OCI-LY3 (cell line): ENCODE measurements around the gene SEPTIN1.
"Not testable (repeated sequence)": the region's sequence is repeated elsewhere in the genome, so short reads cannot be mapped to it uniquely, and the experiment has no call there.

Experiments
- H2AFZ ChIP-seq: fragments of 200-600, 300-600 bp; shearing (Covaris generic); 2 replicates; pipeline ENCODE4 v1.6.0; 2014; ENCODE audit warnings: antibody characterized with exemption, low read depth, low read length
- H3K27ac ChIP-seq: fragments of 200-600, 300-600 bp; sonication (generic); 2 replicates; pipeline ENCODE4 v1.5.1; 2014; ENCODE audit warnings: mild to moderate bottlenecking, low read length, moderate library complexity, mixed read lengths
- H3K27me3 ChIP-seq: fragments of 200-600, 300-600 bp; sonication (generic); 2 replicates; pipeline ENCODE4 v1.6.1; 2014; ENCODE audit warnings: low read depth, low read length, mixed read lengths
- H3K36me3 ChIP-seq: fragments of 200-600, 300-600 bp; sonication (generic); replicated peaks from 2 replicates; pipeline ENCODE3; 2014; ENCODE audit warnings: low read depth, low read length, mixed read lengths
- H3K4me1 ChIP-seq: fragments of 300-600, 200-600 bp; sonication (generic); 2 replicates; pipeline ENCODE4 v1.6.1; 2014; ENCODE audit warnings: low read length, mixed read lengths
- H3K4me2 ChIP-seq: fragments of 200-600, 300-600 bp; sonication (generic); 2 replicates; pipeline ENCODE4 v1.6.1; 2014; ENCODE audit warnings: low read length, mixed read lengths
- H3K4me3 ChIP-seq: fragments of 300-600, 200-600 bp; sonication (generic); 2 replicates; pipeline ENCODE4 v1.5.1; 2014; ENCODE audit warnings: antibody characterized with exemption, mild to moderate bottlenecking, low read length, moderate library complexity
- H3K79me2 ChIP-seq: fragments of 300-600, 200-600 bp; shearing (Covaris generic); 2 replicates; pipeline ENCODE4 v1.6.1; 2014; ENCODE audit warnings: mild to moderate bottlenecking, low read length, mixed read lengths
- H3K9ac ChIP-seq: fragments of 300-600, 200-600 bp; shearing (Covaris generic); 2 replicates; pipeline ENCODE4 v1.6.0; 2014; ENCODE audit warnings: mild to moderate bottlenecking, low read length, moderate library complexity
- H3K9me3 ChIP-seq: fragments of 200-600, 300-600 bp; shearing (Covaris generic); 2 replicates; pipeline ENCODE4 v1.6.1; 2014; ENCODE audit warnings: low read length, mixed read lengths; ENCODE audit not compliant: insufficient read depth
- H4K20me1 ChIP-seq: fragments of 200-600, 300-600 bp; sonication (generic); 2 replicates; pipeline ENCODE4 v1.6.1; 2016; ENCODE audit warnings: low read length, mixed read lengths; ENCODE audit not compliant: insufficient read depth
- CTCF ChIP-seq: fragments of 200-600, 300-600 bp; sonication (generic); IDR thresholded peaks from 2 replicates; pipeline ENCODE4 v1.5.1; 2014; ENCODE audit warnings: antibody characterized with exemption, low read length, low read depth
- EZH2phosphoT487 ChIP-seq: fragments of 200-600 bp; shearing (Covaris generic); IDR thresholded peaks from 2 replicates; pipeline ENCODE4 v1.6.1; 2018; ENCODE audit warnings: antibody characterized with exemption, mixed run types, low read depth

Gene SEPTIN1

GRCh38 chr16:30346286-30346685, 36.1 kb downstream of the SEPTIN1 start:
- no peaks in the 10 kb centered on the region for H3K79me2 ChIP-seq
- H3K4me3 ChIP-seq = no peak overlapping the region
- H3K4me2 ChIP-seq = no peak overlapping the region
- no peak overlapping the region for H3K27ac ChIP-seq
- TF ChIP-seq CTCF (no peak), EZH2phosphoT487 (no peak)
- no peaks in the 10 kb centered on the region for H3K9me3 ChIP-seq
- no peak overlapping the region for H2AFZ ChIP-seq
- peaks cover 10% of the 10 kb centered on the region for H3K4me1 ChIP-seq
- no peaks in the 10 kb centered on the region for H4K20me1 ChIP-seq
- H3K27me3 ChIP-seq = no peaks in the 10 kb centered on the region
- no peak overlapping the region for H3K9ac ChIP-seq
- H3K36me3 ChIP-seq = peaks cover 9% of the 10 kb centered on the region

GRCh38 chr16:30343491-30343820, 38.9 kb downstream of the SEPTIN1 start:
- H4K20me1 ChIP-seq, H3K79me2 ChIP-seq, H3K27me3 ChIP-seq, H2AFZ ChIP-seq, H3K9me3 ChIP-seq, H3K27ac ChIP-seq, H3K36me3 ChIP-seq, H3K4me3 ChIP-seq, H3K4me1 ChIP-seq, H3K9ac ChIP-seq, H3K4me2 ChIP-seq: not testable (repeated sequence)

GRCh38 chr16:30342751-30343490, 39.4 kb downstream of the SEPTIN1 start:
- no peaks in the 10 kb centered on the region for H3K4me1 ChIP-seq
- no peaks in the 10 kb centered on the region for H4K20me1 ChIP-seq
- H3K9me3 ChIP-seq = no peaks in the 10 kb centered on the region
- H3K27ac ChIP-seq = no peak overlapping the region
- TF ChIP-seq CTCF = no peak
- no peak for TF ChIP-seq EZH2phosphoT487
- H3K36me3 ChIP-seq = no peaks in the 10 kb centered on the region
- H3K4me3 ChIP-seq = no peak overlapping the region
- no peak overlapping the region for H3K9ac ChIP-seq
- no peaks in the 10 kb centered on the region for H3K27me3 ChIP-seq
- H3K79me2 ChIP-seq = no peaks in the 10 kb centered on the region
- no peak overlapping the region for H2AFZ ChIP-seq
- no peak overlapping the region for H3K4me2 ChIP-seq

GRCh38 chr16:30341971-30342370, 40.4 kb downstream of the SEPTIN1 start:
- not testable (repeated sequence) for H3K27ac ChIP-seq, H3K4me3 ChIP-seq, H3K79me2 ChIP-seq, H3K9ac ChIP-seq, H3K4me1 ChIP-seq, H4K20me1 ChIP-seq, H3K36me3 ChIP-seq, H3K27me3 ChIP-seq, H3K4me2 ChIP-seq, H3K9me3 ChIP-seq, H2AFZ ChIP-seq

- Histone ChIP-seq H3K9me3 (no peaks in the 10 kb centered on the region), H2AFZ (no peak overlapping the region), H3K4me2 (no peak overlapping the region), H3K4me3 (no peak overlapping the region), H3K79me2 (no peaks in the 10 kb centered on the region), H3K36me3 (no peaks in the 10 kb centered on the region), H3K4me1 (peaks cover 4% of the 10 kb centered on the region; the same call in 1 of the 2 replicates), H4K20me1 (no peaks in the 10 kb centered on the region), H3K9ac (no peak overlapping the region), H3K27ac (no peak overlapping the region), H3K27me3 (no peaks in the 10 kb centered on the region)
- TF ChIP-seq EZH2phosphoT487 = no peak
- no peak for TF ChIP-seq CTCF
Measured at GRCh38 chr16:30340621-30341020, 41.7 kb downstream of the SEPTIN1 start.

- not testable (repeated sequence) for H3K79me2 ChIP-seq, H4K20me1 ChIP-seq, H3K9ac ChIP-seq, H3K27ac ChIP-seq, H3K36me3 ChIP-seq, H3K9me3 ChIP-seq, H3K27me3 ChIP-seq, H3K4me2 ChIP-seq, H2AFZ ChIP-seq, H3K4me3 ChIP-seq, H3K4me1 ChIP-seq
Measured at GRCh38 chr16:30338715-30339114, 43.6 kb downstream of the SEPTIN1 start.

GRCh38 chr16:30337964-30338357, 44.4 kb downstream of the SEPTIN1 start:
- not testable (repeated sequence) for H3K9me3 ChIP-seq, H3K79me2 ChIP-seq, H3K27ac ChIP-seq, H2AFZ ChIP-seq, H4K20me1 ChIP-seq, H3K9ac ChIP-seq, H3K4me3 ChIP-seq, H3K36me3 ChIP-seq, H3K27me3 ChIP-seq, H3K4me1 ChIP-seq, H3K4me2 ChIP-seq
